HG03442 (cell line): ENCODE data around the gene HSF5.
"Not testable (repeated sequence)": the region's sequence is repeated elsewhere in the genome, so short reads cannot be mapped to it uniquely, and the experiment has no call there.

Experiments used
- ATAC-seq: cut with Tn5 transposase; IDR thresholded peaks from one replicate; pipeline ENCODE4 v1.9.1; 2021; ENCODE audit warnings: mild to moderate bottlenecking, moderate library complexity; ENCODE audit not compliant: unreplicated experiment

Gene HSF5

DNA sequence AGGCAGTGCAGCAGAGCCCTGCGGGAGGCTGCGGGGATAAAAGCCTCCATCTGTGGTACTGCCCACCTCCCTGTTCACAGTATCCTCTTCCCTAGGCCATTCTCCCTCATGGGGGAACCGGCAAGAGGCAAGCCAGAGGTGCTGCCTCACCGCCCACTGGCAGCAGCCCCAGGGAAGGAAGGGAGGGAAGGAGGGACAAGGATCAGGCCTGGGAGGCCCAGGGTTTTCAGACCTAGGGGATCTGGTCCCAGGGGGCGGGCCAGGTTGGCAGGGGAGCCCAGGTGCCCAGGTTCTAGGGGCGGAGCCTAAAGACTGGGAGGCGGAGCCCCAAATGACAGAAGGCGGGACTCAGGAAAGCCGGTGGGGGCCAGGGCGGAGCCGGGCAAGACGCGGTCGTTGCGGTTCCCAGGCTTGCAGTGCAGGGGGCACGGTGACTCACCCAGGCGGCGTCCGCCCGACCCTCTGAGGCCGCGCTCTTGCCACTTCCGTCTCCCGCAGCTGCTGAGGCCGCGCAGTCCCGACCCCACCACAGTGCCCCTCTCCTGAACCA is 29.2 kb upstream of the HSF5 start:
- no peak for ATAC-seq

DNA sequence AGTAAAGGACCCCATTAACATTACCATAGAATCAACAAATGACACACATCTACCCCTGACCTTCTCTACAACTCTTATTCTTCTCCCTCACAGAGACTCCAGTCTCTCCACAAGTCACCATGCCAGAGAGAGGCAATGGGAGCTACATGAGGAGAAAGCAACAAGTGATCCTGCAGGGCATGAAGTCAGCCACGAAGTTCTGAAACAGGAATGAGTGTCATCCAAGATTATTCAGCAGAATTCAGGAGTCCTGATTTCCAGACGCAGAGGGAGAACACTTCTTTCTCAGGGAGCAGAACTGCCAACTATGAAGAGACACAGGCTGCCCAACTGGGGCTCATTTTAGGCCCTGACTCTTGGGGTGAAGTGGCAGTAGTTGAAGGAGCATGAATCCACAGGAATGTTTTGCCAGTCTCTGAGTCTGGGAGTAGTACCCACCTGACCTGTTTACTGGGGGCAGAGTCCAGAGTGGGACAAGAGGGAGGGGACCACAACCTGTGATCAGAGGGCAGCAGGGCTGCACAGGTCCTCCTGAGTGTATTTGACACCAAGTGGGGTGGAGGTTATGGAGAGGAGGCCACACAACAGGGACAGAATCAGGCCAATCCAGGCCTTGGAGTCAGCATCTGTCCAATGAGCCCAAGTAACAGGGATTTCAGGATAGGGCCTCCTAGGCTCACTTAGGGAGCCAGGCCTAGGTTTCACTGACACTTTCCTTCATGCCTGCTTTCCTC is 28.6 kb upstream of the HSF5 start:
- no peak for ATAC-seq

DNA sequence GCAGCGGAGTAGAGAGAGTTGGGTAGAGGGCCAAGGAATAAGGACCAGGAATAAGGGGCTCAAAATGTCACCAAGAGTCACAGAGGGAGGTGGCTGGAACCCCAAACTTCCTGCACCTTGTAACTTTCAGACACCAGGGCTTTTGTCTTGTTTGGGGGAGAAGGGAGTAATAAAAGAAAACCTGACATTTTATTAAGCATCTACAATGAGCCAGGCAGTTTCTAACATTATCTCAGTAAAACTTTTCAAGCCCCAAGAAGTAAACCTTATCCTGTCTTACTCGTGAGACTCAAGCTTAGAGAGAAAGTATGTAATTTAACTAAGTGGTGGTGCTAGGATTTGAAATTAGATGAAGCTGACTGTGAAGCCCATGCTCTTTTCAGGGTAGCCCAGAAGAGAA is 27.1 kb upstream of the HSF5 start:
- no peak for ATAC-seq

DNA sequence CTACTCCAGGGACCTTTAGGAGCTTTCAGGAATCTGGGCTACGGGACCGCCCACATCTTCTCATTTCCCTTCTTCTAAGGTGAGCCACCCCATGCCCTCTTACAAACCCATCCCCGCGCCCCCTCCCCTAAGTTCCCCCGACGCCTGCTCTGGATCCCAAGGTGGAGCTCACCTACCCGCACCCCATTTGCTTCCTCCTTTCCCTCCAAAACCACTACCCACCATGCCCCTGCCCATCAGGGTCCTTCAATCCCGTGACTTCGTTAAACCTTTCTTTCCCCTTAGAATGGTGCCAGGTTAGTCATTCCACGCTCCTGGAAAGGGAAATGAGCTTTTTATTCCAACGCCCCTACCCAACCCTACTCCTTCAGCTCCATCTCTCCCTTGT is 26.6 kb upstream of the HSF5 start:
- ATAC-seq = no peak

DNA sequence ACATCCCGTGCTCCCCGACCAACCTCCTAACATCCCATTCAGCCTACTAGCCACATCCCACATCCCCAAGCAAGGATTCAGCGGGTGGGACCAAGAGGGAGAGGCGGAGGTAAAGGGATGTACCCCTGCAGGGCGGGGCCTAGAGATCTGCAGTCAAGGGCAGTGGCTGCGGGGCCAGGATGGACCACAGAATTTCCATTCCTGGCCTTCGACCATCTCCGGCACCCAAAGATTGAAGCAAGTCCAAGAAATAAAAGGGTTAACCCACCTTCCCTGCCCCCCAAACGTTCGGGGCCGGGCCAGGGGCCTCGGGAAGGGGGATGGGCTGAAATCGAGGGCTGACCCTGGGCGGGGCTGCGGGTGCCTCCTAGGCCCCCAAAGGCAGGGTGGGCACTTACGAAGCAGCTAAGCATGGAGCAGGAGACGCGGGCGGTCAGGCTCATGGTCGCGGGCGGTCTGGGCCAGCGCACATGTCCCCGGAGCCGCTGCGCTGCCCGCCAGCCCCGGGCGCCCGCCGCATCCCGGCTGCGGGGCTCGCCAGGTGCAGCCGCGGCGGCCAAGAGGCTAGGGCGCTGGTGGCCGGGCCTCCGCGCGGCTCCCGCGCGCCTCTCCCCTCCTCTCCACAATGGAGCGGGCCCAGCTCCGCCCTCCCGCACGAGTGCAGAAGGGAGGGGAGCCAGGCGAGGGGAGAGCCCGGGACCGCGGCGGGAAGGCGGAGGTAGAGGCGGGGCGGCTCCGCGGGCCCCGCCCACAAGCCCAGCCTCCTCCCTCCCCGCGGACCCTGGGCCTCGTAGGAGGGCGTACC is 26.0 kb upstream of the HSF5 start, which contains the start of gene MTMR4:
Gene MTMR4, minus strand, starts transcription at position 674 of the 805 bp plus-strand sequence. Its CDS starts 231 bp downstream, at position 443.
- no peak for ATAC-seq

DNA sequence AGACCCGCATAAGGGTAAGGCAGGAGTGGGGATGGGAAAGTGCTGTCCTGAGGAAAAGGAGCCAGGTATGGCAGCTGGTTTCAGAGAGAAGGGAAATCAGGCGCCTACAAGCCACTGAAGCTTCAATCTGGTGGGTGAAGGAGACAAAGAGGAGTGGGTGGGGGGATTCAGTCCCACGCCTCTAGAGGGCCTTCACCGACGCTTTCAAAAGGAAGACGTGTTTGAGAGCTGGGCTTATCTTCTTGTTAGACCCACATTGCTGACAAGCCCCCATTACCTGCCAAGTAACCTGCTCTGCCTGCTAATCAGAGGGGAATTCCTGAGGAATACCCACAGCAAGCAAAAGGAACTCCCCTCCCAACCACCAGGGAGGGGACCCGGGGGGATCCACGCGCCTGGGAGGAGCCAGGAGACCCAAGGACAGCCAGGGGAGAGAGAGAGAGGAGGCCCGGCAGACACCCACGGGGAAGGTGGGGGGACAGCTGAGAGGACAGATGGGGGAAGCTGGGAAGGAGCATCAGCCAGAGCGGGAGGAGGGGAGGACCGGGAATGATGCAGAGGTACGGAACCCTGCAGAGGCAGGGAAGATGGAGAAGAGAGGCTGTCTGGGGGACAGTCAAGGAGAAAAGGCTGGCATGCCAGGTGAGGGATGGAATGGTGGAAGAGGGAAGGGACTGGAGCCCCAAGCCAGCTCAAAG is 25.2 kb upstream of the HSF5 start:
- ATAC-seq = no peak

DNA sequence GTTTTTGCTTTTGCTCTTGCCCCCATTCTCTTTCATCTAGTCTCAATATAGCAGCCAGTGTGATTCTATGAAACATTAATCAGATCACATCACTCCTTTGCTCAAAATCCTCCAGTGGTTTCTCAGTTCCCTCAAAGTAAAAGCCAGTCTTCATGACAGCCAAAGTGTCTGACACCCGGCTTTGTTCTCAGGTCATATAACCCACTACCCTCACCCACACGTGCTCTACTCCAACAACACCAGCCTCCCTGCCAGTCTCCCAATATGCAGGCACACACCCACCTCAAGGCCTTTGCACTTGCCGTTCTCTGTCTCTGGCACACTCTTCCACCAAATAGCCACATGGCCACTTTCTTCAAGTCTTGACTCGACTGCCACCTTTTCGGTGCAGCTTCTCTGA is 21.9 kb upstream of the HSF5 start:
- no peak for ATAC-seq

DNA sequence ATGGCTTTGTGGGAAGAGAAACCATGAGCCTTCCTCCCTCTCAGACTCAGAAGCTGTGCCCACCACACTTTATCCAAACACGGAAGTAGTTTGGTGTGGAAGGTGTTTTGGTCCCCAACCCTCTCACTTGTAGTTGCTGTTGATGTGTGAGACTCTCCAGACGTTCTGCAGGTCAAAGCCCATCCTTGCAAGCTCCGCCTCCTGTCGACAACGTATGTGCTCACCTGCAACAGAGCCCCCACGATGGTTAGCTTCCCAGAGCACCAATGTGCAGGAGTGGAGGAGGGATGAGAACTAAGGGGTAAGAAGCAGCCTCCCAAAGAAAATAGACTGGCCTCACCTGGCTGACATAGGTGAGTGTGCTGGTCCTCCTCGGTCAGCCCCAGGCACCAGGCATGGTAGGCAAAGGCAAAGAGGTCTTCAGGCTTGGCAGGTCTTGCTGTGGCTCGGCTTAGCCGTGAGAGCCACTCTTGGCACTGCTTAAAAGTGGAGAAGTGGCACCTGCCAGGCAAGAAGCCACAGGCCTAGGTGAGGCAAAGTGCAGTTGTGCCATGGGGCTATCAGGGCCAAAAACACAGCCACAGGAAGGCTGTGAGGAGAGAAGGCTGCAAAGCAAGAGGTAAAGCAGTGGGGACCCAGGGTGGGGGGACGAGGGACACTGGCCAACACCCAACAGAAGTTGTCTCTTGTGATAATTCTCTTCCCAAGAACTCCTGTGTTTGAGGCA is 20.3 kb upstream of the HSF5 start:
- ATAC-seq = no peak

DNA sequence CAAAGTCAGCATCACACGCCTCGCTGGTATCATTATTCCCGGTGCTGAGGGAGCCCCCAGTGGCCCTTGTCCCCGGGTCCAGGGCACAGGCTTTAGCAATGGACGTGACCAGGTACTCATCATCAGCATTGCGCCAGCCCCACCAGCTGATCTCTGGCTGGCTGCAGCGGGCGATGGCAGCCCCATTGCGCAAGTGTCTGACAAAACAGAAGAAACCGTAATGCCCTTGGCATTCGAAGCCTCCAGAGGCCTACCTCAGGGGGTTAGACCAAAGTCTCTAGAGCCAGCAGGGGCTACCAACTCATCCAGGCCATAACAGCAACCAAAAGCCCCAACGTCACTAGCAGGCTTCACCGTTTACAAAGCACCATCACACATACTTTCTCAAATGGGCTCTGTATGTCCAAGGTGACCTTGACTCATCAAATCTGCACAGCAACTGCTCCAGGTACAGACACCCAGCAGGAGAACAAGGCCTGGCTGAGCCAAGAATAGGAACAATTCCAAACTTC is 19.0 kb upstream of the HSF5 start:
- no peak for ATAC-seq

DNA sequence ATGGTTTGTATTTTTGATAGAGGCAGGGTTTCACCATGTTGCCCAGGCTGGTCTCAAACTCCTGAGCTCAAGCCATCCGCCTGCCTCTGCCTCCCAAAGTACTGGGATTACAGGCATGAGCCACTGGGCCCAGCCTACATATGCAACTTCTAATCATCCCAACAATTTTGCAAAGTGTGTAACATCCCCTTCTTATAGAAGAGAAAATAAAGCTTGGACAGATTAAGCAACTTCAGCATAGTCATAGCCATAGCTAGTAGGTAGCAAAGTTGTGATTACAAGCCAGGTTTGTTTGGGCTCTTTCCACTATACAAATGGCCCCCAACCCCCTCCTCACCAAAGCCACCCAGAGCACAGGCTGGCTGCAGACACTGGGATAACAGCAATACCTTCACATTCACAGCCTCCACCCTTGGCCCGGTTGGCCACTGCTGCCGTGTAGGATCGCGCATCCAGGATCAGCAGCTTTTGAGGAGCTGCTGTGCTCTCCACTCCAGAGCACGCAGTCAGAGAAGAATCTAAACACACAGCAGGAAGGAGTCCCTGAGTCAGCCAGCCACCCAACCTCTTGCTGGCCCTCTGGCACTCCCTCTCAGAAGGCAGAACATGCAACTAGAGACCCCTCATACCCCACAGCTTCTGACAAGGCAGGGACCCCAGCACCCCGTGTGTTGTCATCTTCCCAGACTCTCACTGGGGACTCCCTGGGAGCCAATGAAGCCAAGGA is 18.3 kb upstream of the HSF5 start:
- ATAC-seq = no peak

DNA sequence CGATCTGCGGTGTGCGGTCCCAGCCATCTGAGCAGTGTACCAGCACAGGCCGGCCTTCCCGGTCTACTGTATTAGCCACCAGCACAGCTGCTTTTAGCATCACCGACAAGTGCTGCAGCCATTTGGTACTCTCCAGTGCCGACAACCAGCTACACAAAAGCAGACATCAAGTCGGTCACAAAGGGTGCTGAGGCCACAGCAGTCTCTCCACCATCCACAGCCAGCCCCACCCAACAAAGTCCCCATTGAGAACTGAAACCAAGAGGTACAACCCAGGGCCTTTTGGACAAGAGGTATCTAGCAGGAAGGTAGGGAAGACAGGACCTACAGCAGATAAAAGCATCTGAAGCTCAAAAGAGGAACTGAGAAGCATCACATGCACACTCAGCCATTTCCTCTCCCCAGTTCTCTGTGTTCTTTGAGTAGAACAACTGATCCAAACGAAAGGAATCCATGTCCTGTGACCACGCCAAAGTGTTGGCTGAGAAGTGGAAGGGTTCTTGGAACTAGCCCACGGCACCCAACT is 16.7 kb upstream of the HSF5 start:
- peak; percentile 89 for ATAC-seq

DNA sequence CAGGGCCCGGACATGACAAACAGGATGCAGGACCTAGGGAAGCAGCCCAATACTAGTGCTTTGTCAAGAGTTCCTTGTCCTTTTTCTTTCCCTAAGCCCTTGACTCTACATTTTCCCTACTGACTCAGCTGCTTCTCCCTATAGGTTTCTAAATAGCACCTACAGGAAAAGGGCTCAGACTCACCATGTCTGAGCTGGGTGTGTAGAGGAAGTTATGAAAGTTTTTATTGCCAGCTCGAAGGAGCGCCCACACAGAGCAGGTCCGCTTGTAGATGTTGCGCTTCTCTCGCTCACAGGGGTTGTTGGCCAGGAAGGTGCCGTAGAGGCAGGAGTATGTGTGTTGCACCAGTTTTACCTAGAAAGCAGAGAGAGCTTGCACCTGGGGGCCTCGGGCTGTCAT is 15.7 kb upstream of the HSF5 start:
- no peak for ATAC-seq

DNA sequence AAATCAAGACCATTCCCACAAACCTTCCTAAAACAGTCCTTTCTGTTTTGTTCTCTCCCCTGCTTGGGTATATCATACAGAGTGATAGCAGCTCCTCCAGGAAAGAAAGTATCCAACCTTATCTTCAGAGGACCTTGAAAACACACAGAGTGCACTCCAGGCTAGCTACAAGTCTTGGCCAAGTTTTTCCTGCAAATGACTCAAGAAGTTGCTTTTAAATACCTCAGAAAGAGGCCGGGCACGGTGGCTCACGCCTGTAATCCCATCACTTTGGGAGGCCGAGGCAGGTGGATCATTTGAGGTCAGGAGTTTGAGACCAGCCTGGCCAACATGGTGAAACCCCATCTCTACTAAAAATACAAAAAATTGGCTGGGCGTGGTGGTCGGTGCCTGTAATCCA is 14.9 kb upstream of the HSF5 start:
- ATAC-seq = not testable (repeated sequence)

DNA sequence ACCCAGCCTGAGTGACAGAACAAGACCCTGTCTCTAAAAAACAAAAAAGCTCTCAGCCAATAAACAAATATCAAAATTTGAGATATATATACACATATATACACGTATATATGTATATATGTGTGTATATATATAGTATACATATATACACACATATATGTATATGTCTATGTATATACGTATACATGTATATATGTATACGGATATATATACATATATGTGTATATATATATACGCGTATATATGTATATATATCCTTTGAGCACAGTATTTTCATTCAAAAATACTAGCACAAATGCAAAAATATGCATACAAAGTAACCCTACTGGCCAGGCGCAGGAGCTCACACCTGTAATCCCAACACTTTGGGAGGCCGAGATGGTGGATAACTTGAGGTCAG is 13.2 kb upstream of the HSF5 start:
- no peak for ATAC-seq

DNA sequence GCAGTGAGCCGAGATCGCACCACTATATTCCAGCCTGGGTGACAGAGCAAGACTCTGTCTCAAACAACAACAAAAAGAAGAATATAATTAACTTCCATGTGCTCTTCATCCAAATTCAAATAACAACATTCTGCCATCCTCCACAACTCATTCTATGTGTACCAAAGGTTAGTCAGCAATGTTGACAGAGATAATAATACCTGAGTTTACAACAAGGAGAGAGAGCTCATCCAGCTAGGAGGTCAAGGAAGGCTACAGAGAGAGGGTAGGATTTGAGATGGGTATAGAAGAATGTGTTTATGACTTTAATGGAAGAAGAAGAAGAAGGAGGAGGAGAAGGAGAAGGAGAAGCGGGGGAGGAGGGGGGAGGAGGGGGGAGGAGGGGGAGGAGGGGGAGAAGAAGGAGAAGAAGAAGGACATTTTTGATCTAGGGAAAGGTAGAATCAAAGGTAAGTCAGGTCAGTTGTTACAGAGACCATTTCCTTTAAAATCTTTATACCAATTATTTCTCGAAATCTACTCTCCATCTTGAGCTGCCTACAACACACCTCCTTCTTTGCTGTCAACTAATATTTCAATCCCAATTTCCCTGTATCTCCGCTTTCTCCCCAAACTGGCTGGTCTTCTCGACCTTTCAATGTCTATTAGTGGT is 10.1 kb upstream of the HSF5 start:
- ATAC-seq = no peak

DNA sequence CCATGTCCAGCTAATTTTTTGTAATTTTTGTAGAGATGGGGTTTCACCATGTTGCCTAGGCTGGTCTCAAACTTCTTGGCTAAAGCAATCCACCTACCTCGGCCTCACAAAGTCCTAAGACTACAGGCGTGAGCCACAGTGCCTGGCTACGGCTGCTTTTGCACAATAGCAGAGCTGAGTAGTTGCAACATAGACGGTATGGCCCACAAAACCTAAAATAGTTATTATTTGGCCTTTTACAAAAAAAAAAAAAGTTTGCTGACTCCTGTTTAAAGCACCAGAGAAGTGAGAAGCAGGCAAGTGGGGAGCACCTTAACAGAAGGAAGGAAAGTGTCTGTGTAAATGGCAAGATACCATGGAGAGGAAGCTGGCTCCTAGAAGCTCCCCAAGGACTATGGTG is 5.3 kb upstream of the HSF5 start:
- ATAC-seq = no peak

DNA sequence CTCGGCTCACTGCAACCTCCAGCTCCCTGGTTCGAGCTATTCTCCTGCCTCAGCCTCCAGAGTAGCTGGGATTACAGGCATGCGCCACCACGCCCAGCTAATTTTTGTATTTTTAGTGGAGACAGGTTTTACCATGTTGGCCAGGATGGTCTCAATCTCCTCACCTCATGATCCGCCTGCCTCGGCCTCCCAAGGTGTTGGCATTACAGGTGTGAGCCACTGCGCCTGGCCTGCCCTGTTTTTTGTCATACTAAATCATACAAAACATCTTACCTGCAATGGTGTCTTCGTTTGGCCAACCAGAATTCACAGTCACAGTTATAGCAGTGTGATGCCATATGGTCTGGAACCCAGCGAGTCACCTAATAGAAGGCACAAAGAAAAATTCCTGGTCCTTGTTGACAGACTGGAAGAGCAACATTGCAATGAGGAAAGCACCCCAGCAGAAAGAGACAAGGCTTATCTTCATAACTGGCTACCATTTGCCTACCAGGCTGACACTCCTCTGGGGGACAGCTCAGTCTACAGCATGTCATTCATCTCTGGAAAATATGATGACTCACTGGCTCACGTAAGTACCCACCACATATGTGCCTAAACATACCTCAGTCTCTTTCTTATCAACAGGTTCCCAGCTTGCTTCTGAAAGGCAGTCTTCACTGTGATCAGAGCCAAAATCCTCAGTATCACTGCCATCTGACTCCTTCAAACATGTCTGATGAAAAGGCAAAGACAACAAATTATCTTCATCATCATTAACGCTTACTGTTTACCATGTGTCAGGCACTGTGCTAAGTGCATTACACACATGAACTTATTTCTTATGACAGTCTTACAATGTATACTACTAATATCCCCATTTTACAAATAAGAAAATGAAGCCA is 4.3 kb upstream of the HSF5 start:
- ATAC-seq = no peak

DNA sequence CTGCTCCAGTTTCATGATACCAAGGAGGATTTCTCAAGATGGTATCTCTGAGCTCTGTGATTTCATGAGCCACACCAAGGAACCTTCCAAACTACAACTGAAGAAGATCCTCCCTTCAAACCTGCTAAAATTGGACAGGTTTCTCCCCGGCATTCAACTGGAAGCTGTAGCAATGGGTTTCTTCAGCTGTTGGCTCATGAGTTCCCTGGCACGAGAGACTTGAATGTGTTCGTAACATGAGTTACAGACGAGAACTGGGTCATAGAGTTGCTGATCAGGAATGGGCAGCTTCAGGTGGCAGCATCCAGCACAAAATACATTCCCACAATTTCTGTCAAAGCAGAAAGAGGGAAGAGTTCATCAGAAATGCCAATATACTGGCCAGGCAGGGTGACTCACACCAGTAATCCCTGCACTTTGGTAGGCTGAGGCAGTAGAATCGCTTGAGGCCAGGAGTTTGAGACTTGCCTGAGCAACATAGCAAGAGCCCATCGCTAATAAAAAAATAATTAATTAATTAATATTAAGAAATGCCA is 3.4 kb upstream of the HSF5 start:
- ATAC-seq = no peak
